Muscle of back (tissue), 13 donors: ENCODE measurements around the gene SYTL3. TPM values are rescaled to one million over a fixed set of nuclear protein-coding genes. Genes with fewer than 3 reads are reported as not detected.
"Not testable (repeated sequence)": the region's sequence is repeated elsewhere in the genome, so short reads cannot be mapped to it uniquely, and the experiment has no call there.

Experiments used
- DNase-seq, 3 donors: peaks; one replicate each; pipeline versions ENCODE4 v3.0.0 to v3.0.0-alpha.2; 2013
- long read RNA-seq, 9 donors: transcript quantifications; one replicate each; lab custom pipeline, GENCODE V29; 2026
- polyA plus RNA-seq, 10 donors: library from polyadenylated mRNA; unstranded; fragments of 120-200 nt; gene quantifications; one replicate each; pipeline ENCODE4 v1.2.1, GENCODE V29; 2013; ENCODE audit not compliant: insufficient read length in 10 of 10

SYTL3 gene
- polyA plus RNA-seq: 10 to 100 TPM in 1 of 10 donors, 1 to 10 TPM in 9; 3.8 to 11.8 (median 7.2) TPM
- long read RNA-seq, donor 1: 0 reads
- long read RNA-seq, donor 2: 0 reads
- long read RNA-seq, donor 3: 0 reads
- long read RNA-seq, donor 4: 0 reads
- long read RNA-seq, donor 5, partial matches to known transcripts: 24 of 24 reads
- long read RNA-seq, donor 5, other reads (novel, unspliced or antisense): 0 of 24 reads
- long read RNA-seq, donor 6: 0 reads
- long read RNA-seq, donor 7: 0 reads
- long read RNA-seq, donor 8: 0 reads
- long read RNA-seq, donor 9: 0 reads

- DNase-seq: no peak
Observed at GRCh38 chr6:158649289-158650143, at the start of gene SYTL3. TSS of gene SYTL3 (plus strand) at chr6:158650054. CDS start at chr6:158663269, 13,215 bp downstream.

- no peak for DNase-seq
Observed at GRCh38 chr6:158603261-158604047, 46.4 kb upstream of the SYTL3 start.

DNA sequence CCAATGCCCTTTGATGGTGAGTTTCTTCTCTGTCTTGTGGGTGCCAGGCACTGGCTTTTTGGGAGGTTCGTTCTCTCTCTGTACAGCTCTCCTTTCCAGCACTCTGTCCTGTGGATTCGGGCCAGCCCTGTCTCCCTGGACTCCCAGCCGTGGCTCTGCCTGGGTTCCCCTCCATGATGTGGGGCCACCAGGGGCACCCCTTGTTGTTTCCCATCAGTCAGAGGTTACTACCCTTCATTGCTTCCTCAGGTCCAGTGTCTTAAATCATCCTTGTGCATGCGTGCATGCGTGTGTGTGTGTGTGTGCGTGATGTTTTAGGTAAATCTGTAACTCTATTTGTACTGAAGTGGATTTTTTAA is 45.8 kb upstream of the SYTL3 start:
- DNase-seq: no peak

- DNase-seq: peak; percentile 50 to 80 (median 54)
Observed at GRCh38 chr6:158605266-158605878, 44.5 kb upstream of the SYTL3 start.

GRCh38 chr6:158606011-158606410 is 43.8 kb upstream of the SYTL3 start:
- not testable (repeated sequence) for DNase-seq

GRCh38 chr6:158606935-158607334 is 42.9 kb upstream of the SYTL3 start:
- DNase-seq: no peak

DNA sequence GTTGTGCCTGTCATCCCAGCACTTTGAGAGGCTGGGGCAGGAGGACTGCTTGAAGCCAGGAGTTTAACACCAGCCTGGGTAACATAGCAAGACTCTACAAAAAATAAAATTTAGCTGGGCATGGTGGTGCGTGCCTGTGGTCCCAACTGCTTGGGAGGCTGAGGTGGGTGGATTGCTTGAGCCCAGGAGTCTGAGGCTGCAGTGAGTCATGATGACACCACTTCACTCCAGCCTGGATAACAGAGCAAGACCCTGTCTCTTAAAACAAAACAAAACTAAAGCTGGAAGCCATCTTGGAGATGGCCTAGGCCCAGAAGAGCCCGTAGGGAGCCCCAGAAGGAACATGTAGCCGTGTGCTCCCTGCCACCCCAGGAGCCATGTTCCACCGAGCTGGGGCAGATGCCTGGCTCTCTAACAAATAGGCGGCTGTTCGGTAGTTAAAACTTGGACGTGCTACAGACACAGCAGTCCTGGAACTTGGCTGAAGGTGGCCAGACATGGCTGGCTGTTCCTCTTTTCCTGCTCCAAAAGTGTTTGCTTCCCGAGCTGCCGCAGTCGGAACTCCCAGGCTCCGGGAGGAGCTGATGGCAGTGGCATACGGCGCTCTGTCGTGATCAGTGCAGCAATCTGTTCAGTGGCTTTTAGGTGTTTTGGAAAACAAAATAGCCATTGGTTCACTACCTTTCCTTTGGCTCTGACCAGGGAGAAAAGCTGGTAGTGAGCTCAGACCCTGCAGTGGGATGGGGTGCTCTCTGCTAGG is 42.3 kb upstream of the SYTL3 start:
- DNase-seq: no peak

GRCh38 chr6:158608221-158608620 is 41.6 kb upstream of the SYTL3 start:
- no peak for DNase-seq

- DNase-seq: no peak
Observed at GRCh38 chr6:158609455-158610155, 40.2 kb upstream of the SYTL3 start.

DNA sequence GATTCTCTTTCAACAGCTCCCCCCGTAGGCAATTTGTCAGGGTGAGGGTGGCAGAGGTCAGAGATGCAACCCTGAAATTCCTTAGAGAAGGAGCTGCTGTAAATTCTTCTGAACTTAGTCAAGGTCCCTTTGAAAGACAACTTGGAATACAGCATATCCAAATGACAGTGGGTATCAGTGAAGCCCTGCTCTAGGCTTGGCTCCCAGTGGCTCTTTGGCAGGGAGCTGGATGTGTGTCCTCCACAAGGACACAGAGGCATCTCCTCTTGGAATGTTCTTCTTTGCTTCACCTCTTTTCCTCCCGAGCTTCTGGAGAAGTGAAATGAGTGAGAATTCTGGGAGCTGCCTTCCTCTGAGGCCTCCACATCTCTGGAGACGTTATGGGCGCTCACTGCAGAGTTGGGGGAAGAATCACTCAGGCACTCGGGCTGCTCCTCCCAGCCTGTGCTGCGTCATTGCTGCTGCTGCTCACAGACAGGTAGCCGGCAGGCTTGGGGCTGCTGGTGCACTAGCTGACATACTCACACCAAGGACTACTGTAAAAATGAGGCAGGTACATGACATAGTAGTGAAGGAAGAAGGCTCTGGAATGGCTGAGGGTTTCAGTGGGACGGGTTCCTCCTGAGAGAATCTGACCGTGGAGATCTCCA is 39.4 kb upstream of the SYTL3 start:
- DNase-seq: no peak

GRCh38 chr6:158611039-158611438 is 38.8 kb upstream of the SYTL3 start:
- DNase-seq: no peak

DNA sequence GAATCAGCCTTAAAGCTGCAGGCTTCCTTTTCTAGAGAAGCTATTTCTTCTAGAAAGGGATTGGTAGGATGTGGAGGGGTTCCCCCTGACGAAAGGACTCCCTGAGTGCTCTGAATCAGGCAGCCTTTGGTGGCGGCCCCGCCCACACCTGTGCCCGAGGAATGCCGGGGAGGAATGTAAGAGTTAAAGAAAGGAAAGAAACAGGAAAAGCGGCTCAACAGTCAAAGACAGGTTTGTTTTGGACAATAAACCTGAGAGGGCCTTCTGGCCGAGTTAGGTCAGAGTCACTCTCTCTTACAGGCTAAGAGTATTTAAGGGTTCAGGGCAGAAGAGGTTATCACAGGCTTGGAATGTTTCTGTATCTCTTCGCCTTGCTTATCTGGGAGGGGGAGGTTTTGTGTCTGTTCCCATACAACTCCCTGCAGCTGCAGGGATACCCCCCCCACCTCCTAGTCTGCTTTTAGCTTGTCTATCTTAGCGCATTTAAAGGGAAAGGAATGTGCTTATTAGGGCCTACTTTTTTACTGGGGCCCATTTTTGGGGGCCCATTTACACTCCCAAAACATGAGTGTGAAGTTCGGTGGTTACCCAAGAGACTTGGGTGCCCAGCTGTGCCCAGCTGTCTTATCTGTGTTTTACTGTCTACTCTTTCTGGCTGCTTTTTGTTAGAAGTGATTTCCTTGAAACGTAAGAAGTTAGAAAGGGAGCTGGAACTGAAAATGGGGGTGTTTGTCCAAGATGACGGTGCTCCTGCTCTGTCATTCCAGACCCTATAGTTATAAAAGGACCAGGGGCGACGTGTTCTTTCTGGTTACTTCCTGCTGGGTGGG is 38.1 kb upstream of the SYTL3 start:
- no peak for DNase-seq

GRCh38 chr6:158614606-158615005 is 35.2 kb upstream of the SYTL3 start:
- not testable (repeated sequence) for DNase-seq

- DNase-seq: not testable (repeated sequence)
Observed at GRCh38 chr6:158618289-158618688, 31.6 kb upstream of the SYTL3 start.

- DNase-seq: no peak
Observed at GRCh38 chr6:158619922-158620801, 29.7 kb upstream of the SYTL3 start.

GRCh38 chr6:158620963-158621693 is 28.7 kb upstream of the SYTL3 start:
- DNase-seq: no peak
